GM13976 (cell line): ENCODE data around the gene CLOCK.
A peak's percentile ranks its signal among the peaks of the same experiment; 100 is the strongest.

Experiments used
- DNase-seq: peaks from one replicate; pipeline ENCODE4 v3.0.0; 2012; ENCODE audit warnings: low spot score
- CTCF ChIP-seq: IDR thresholded peaks from 2 replicates; pipeline ENCODE4 v1.5.1; 2012; ENCODE audit warnings: borderline replicate concordance, mild to moderate bottlenecking; ENCODE audit not compliant: insufficient read depth; ENCODE audit errors: extremely low read depth, missing control alignments, control extremely low read depth
- in situ Hi-C: fragments of 300-500 bp; cut with MboI; formaldehyde crosslinking; loops from one replicate; pipeline ENCODE4 v1.12.0; 2022; ENCODE audit warnings: low sequenced_read_pairs, mixed read lengths, inconsistent platforms; ENCODE audit not compliant: unreplicated experiment

The CLOCK gene

GRCh38 chr4:55574252-55574651, 27.5 kb upstream of the CLOCK start:
- DNase-seq = no peak
- in situ Hi-C loops = no loop called here

GRCh38 chr4:55571806-55572205, 25.1 kb upstream of the CLOCK start:
- DNase-seq = no peak
- no peak for TF ChIP-seq CTCF
- in situ Hi-C loops = no loop called here

More at GRCh38 chr4:55574252-55574651, 27.5 kb upstream of the CLOCK start:
- TF ChIP-seq CTCF = no peak

GRCh38 chr4:55568905-55569504, 22.3 kb upstream of the CLOCK start:
- in situ Hi-C loops = no loop called here
- DNase-seq = no peak
- TF ChIP-seq CTCF = no peak

- DNase-seq = peak; percentile 56
- in situ Hi-C loops = no loop called here
- no peak for TF ChIP-seq CTCF
These were observed 15.2 kb upstream of the CLOCK start for GRCh38 chr4:55561889-55562288.

GRCh38 chr4:55560096-55560495, 13.4 kb upstream of the CLOCK start:
- no peak for DNase-seq
- in situ Hi-C loops = no loop called here
- TF ChIP-seq CTCF = no peak

GRCh38 chr4:55554453-55555030, 7.8 kb upstream of the CLOCK start:
- TF ChIP-seq CTCF = no peak
- no peak for DNase-seq
- in situ Hi-C loops = no loop called here
